Activated CD8-positive, alpha-beta T cell treated with anti-CD3 and anti-CD28 coated beads for 36 hours (primary cell): Measurements from ENCODE around the gene PSMA4. TPM values are rescaled to one million over a fixed set of nuclear protein-coding genes. Genes with fewer than 3 reads are reported as not detected.

Experiments
- ATAC-seq: fragments of 200-7000 bp; cut with Tn5 transposase; one replicate; pipeline ENCODE4 v1.10.0; 2021; ENCODE audit warnings: mild to moderate bottlenecking, moderate library complexity
- CTCF ChIA-PET: fragments of 350-600 bp; sonication (Branson Sonifier 250); formaldehyde crosslinking; loops from one replicate; lab custom pipeline; 2021; ENCODE audit warnings: antibody characterized with exemption; lab: Charles Lee
- POLR2A ChIA-PET: fragments of 350-600 bp; sonication (Branson Sonifier 250); formaldehyde crosslinking; loops from one replicate; lab custom pipeline; 2021; ENCODE audit warnings: antibody characterized with exemption; lab: Charles Lee
- DNase-seq: peaks from one replicate; pipeline ENCODE4 v3.0.0-alpha.2; 2020
- H3K27ac Mint-ChIP-seq: one replicate; pipeline ENCODE4 v1.8.0; 2021; ENCODE audit warnings: mild to moderate bottlenecking, mixed read lengths
- H3K27me3 Mint-ChIP-seq: one replicate; pipeline ENCODE4 v1.8.0; 2021; ENCODE audit warnings: mixed read lengths
- H3K36me3 Mint-ChIP-seq: one replicate; pipeline ENCODE4 v1.8.0; 2021; ENCODE audit warnings: low read depth, mixed read lengths
- H3K4me1 Mint-ChIP-seq: one replicate; pipeline ENCODE4 v1.8.0; 2021; ENCODE audit warnings: low read depth, mixed read lengths
- H3K4me3 Mint-ChIP-seq: one replicate; pipeline ENCODE4 v1.8.0; 2021; ENCODE audit warnings: mild to moderate bottlenecking, moderate library complexity, mixed read lengths
- H3K9me3 Mint-ChIP-seq: one replicate; pipeline ENCODE4 v1.8.0; 2021; ENCODE audit warnings: mixed read lengths
- intact Hi-C: fragments of 100-400 bp; cut with micrococcal nuclease; formaldehyde crosslinking; loops from one replicate; pipeline ENCODE4 v1.10.0; 2022
- total RNA-seq, 2 experiments: library from RNA; stranded (reverse); gene quantifications; one replicate each; pipeline ENCODE4 v1.2.3, GENCODE V29; 2021
- TF ChIP-seq, protein P1 (sequence below): fragments of 200-600 bp; IDR thresholded peaks from one replicate; pipeline ENCODE4 v1.8.0; 2022; ENCODE audit warnings: antibody characterized with exemption, mild to moderate bottlenecking

The PSMA4 gene
- total RNA-seq, 2 experiments from 2014 or later: 256 to 257 TPM

DNA sequence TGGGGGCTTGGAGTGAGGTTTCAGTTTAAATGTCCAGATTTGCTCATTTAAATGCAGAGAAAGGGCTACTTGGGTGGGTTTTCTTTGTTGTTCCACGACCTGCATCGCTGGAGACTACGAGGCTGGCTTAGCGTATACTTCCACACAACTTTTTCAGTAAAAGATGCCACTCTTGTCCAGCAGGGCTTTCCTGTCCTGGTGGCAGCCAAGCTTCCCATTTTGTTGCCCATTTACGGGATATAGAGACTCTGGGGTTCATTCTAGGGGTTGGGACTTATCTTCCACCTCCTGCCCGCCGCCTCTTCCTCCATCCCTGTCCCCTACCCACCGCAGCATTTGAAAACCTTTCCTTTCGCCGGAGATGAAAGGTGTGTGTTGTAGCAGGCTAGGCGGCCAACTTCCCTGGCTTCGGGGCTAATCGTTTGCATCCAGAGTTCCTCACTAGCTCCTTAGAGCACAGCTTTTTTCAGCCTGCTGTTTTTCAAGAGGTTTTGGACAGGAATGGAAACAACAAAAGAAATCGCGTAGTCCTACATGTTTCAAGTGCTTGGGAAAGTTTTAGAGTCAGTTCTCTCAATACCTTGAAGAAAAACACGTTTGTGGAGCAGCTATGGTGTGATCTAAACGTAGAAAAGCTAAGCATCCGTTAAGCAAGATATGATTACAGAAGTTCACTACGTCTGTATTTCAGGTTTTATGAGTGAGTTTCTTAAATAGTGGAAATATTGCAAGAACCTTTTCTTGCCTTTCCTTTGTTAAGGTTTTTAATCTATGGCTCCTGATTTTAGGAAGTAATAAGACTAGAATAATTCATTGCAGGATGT lies 25.9 kb downstream of the PSMA4 start:
- peak overlapping the region; percentile 76 for H3K4me3 Mint-ChIP-seq
- H3K36me3 Mint-ChIP-seq: no peaks in the 10 kb centered on the region
- DNase-seq (peak; percentile 5), ATAC-seq (peak; percentile 18)
- POLR2A ChIA-PET: interaction anchor here (0.7 to 1.6 kb wide), 3 partner anchors 16 to 71 kb away, joined by 3 to 5 read pairs (median 4); no protein-coding TSS in a partner anchor
- no peak overlapping the region for H3K27ac Mint-ChIP-seq
- CTCF ChIA-PET: interaction anchor here (1.1 kb wide), 3 partner anchors 11 to 53 kb away, joined by 3 to 4 read pairs (median 3); no protein-coding TSS in a partner anchor
- TF ChIP-seq, protein P1, sequence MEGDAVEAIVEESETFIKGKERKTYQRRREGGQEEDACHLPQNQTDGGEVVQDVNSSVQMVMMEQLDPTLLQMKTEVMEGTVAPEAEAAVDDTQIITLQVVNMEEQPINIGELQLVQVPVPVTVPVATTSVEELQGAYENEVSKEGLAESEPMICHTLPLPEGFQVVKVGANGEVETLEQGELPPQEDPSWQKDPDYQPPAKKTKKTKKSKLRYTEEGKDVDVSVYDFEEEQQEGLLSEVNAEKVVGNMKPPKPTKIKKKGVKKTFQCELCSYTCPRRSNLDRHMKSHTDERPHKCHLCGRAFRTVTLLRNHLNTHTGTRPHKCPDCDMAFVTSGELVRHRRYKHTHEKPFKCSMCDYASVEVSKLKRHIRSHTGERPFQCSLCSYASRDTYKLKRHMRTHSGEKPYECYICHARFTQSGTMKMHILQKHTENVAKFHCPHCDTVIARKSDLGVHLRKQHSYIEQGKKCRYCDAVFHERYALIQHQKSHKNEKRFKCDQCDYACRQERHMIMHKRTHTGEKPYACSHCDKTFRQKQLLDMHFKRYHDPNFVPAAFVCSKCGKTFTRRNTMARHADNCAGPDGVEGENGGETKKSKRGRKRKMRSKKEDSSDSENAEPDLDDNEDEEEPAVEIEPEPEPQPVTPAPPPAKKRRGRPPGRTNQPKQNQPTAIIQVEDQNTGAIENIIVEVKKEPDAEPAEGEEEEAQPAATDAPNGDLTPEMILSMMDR: no peak
- H3K9me3 Mint-ChIP-seq: no peaks in the 10 kb centered on the region
- intact Hi-C loops: no loop called here
- H3K4me1 Mint-ChIP-seq: peaks cover 21% of the 10 kb centered on the region
- H3K27me3 Mint-ChIP-seq: peaks cover 29% of the 10 kb centered on the region

DNA sequence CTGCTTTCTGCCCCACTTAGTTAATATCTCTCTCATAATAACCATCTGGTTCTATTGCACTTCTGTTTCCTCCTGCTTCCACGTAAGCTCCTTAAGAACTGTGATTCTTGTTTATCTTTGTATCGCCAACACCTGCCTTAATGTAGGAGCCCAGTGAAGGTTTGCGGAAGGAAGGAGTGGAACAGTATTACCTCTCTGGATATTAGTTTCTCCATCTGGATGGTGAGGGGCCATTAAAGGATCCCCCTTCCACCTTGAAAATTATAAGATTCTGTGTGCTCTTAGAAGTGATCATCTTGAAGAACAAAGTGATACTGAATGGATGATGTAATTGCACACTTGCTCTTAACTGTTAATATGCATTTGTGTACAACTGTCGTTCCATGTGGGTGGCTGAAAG lies 27.3 kb downstream of the PSMA4 start:
- Mint-ChIP-seq H3K4me1 (peaks cover 21% of the 10 kb centered on the region), H3K27me3 (peaks cover 22% of the 10 kb centered on the region), H3K4me3 (no peak overlapping the region), H3K27ac (no peak overlapping the region), H3K36me3 (no peaks in the 10 kb centered on the region), H3K9me3 (no peaks in the 10 kb centered on the region)
- intact Hi-C loops: no loop called here
- ChIA-PET POLR2A (no interaction called here), CTCF (no interaction called here)
- TF ChIP-seq, protein P1: no peak
- ATAC-seq: no peak
- no peak for DNase-seq

- POLR2A ChIA-PET: no interaction called here
- Mint-ChIP-seq H3K9me3 (no peaks in the 10 kb centered on the region), H3K36me3 (no peaks in the 10 kb centered on the region), H3K27me3 (peaks cover 14% of the 10 kb centered on the region), H3K4me1 (peaks cover 12% of the 10 kb centered on the region), H3K4me3 (no peak overlapping the region), H3K27ac (no peak overlapping the region)
- TF ChIP-seq, protein P1: no peak
- CTCF ChIA-PET: no interaction called here
- intact Hi-C loops: no loop called here
- DNase-seq: no peak
- no peak for ATAC-seq
Observed at GRCh38 chr15:78570710-78571109, 30.5 kb downstream of the PSMA4 start.

DNA sequence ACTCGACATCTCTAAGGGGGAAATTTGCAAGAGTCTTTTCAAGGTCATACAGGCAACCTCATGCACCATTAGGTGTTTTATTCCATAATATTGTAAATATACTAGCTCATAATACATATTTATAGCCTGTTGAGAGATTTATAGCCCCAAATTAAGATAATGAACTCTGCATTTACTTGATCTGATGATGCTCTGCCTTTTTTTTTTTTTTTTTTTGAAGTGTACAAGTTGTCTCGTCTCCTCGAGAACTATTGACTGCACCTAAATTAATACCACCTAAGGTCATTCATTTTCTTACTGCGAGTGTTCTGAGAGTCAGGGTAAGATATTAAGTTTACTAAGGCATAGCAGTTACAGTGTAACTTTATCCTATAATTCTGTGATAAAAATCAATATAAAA lies 31.1 kb downstream of the PSMA4 start:
- TF ChIP-seq, protein P1: no peak
- ATAC-seq: no peak
- H3K4me3 Mint-ChIP-seq: no peak overlapping the region
- no peak overlapping the region for H3K27ac Mint-ChIP-seq
- peaks cover 8% of the 10 kb centered on the region for H3K4me1 Mint-ChIP-seq
- H3K36me3 Mint-ChIP-seq: no peaks in the 10 kb centered on the region
- POLR2A ChIA-PET: no interaction called here
- intact Hi-C loops: no loop called here
- H3K9me3 Mint-ChIP-seq: no peaks in the 10 kb centered on the region
- CTCF ChIA-PET: no interaction called here
- no peak for DNase-seq
- peaks cover 10% of the 10 kb centered on the region for H3K27me3 Mint-ChIP-seq

- Mint-ChIP-seq H3K4me3 (no peak overlapping the region), H3K9me3 (no peaks in the 10 kb centered on the region), H3K27me3 (no peaks in the 10 kb centered on the region), H3K36me3 (no peaks in the 10 kb centered on the region), H3K27ac (no peak overlapping the region), H3K4me1 (no peaks in the 10 kb centered on the region)
- ChIA-PET POLR2A (no interaction called here), CTCF (no interaction called here)
- DNase-seq (no peak), ATAC-seq (no peak)
- TF ChIP-seq, protein P1: no peak
- intact Hi-C loops: no loop called here
Observed at GRCh38 chr15:78573416-78573815, 33.2 kb downstream of the PSMA4 start.
